ENCODE measurements around the gene TLE3.

The TLE3 gene

GRCh38 chr15:70001859-70002258 is 95.9 kb downstream of the TLE3 start:
- no peak for DNase-seq (ENCODE audit: low read depth)

GRCh38 chr15:69999392-70000085 is 98.2 kb downstream of the TLE3 start:
- no peak for DNase-seq (ENCODE audit: low read depth)

GRCh38 chr15:69998541-69999391 is 99.0 kb downstream of the TLE3 start:
- DNase-seq (ENCODE audit: low read depth), result no peak

- no peak for DNase-seq (ENCODE audit: low read depth)
Observed at GRCh38 chr15:69997813-69998212, 99.9 kb downstream of the TLE3 start.
